Osteoblast (primary cell): ENCODE results near the gene AGMO. TPM values are rescaled to one million over a fixed set of nuclear protein-coding genes. Genes with fewer than 3 reads are reported as not detected.

Source experiments
- DNase-seq: peaks from one replicate; pipeline ENCODE4 v3.0.0; 2011; ENCODE audit warnings: low spot score, mixed read lengths; ENCODE audit not compliant: insufficient read length; ENCODE audit errors: missing footprints
- H2AFZ ChIP-seq: 2 replicates; pipeline ENCODE4 v1.6.0; 2011; ENCODE audit warnings: mild to moderate bottlenecking, low read length
- H3K27ac ChIP-seq: 2 replicates; pipeline ENCODE4 v1.5.1; 2011; ENCODE audit warnings: mild to moderate bottlenecking, low read depth, low read length, moderate library complexity
- H3K27me3 ChIP-seq: 2 replicates; pipeline ENCODE4 v1.6.0; 2012; ENCODE audit warnings: mild to moderate bottlenecking, control low read depth, inconsistent platforms, low read length, moderate library complexity; ENCODE audit not compliant: insufficient read depth
- H3K36me3 ChIP-seq: 2 replicates; pipeline ENCODE4 v1.5.1; 2011; ENCODE audit warnings: mild to moderate bottlenecking, low read length, control low read depth, moderate library complexity; ENCODE audit not compliant: insufficient read depth
- H3K4me1 ChIP-seq: 2 replicates; pipeline ENCODE4 v1.5.1; 2011; ENCODE audit warnings: mild to moderate bottlenecking, low read length, control low read depth, moderate library complexity; ENCODE audit not compliant: insufficient read depth
- H3K4me2 ChIP-seq: 2 replicates; pipeline ENCODE4 v1.6.0; 2011; ENCODE audit warnings: mild to moderate bottlenecking, low read length; ENCODE audit not compliant: insufficient read depth
- H3K4me3 ChIP-seq: fragments of 200-600 bp; sonication (generic); 3 replicates; pipeline ENCODE4 v1.5.1; 2012; ENCODE audit warnings: mild to moderate bottlenecking, low read length, inconsistent platforms; ENCODE audit not compliant: insufficient read depth
- H3K79me2 ChIP-seq: 2 replicates; pipeline ENCODE4 v1.6.0; 2012; ENCODE audit warnings: mild to moderate bottlenecking, low read length, control low read depth, inconsistent platforms; ENCODE audit not compliant: insufficient read depth
- H3K9me3 ChIP-seq: 2 replicates; pipeline ENCODE4 v1.5.1; 2011; ENCODE audit warnings: low read depth, low read length, control low read depth
- H4K20me1 ChIP-seq: 2 replicates; pipeline ENCODE4 v1.6.0; 2012; ENCODE audit warnings: mild to moderate bottlenecking, low read length, control low read depth; ENCODE audit not compliant: insufficient read depth
- CTCF ChIP-seq: IDR thresholded peaks from 2 replicates; pipeline ENCODE4 v1.5.1; 2011; ENCODE audit warnings: mild to moderate bottlenecking, low read depth, low read length, moderate library complexity; ENCODE audit errors: extremely low read depth
- total RNA-seq: library from RNA; depleted of rRNA; stranded (reverse); fragments of >200 nt; gene quantifications from 2 replicates; pipeline ENCODE4 v1.2.3, GENCODE V29; 2012

AGMO gene
- total RNA-seq, 1 donor, result under 0.01 TPM

GRCh38 chr7:15457990-15458955 lies 103.5 kb downstream of the AGMO start:
- Histone ChIP-seq H4K20me1 (no peaks in the 10 kb centered on the region), H3K27me3 (no peaks in the 10 kb centered on the region), H3K79me2 (no peaks in the 10 kb centered on the region), H3K4me1 (peaks cover 58% of the 10 kb centered on the region), H3K4me3 (no peak overlapping the region), H3K36me3 (no peaks in the 10 kb centered on the region), H3K9me3 (no peaks in the 10 kb centered on the region), H3K27ac (peak overlapping the region; percentile 43), H3K4me2 (peak overlapping the region; percentile 9), H2AFZ (no peak overlapping the region)
- DNase-seq, result no peak
- TF ChIP-seq CTCF, result no peak

GRCh38 chr7:15452670-15453069 lies 109.1 kb downstream of the AGMO start:
- Histone ChIP-seq H3K79me2 (no peaks in the 10 kb centered on the region), H2AFZ (no peak overlapping the region), H4K20me1 (no peaks in the 10 kb centered on the region), H3K4me2 (no peak overlapping the region), H3K36me3 (no peaks in the 10 kb centered on the region), H3K4me3 (no peak overlapping the region), H3K27me3 (no peaks in the 10 kb centered on the region), H3K9me3 (no peaks in the 10 kb centered on the region), H3K4me1 (peaks cover 14% of the 10 kb centered on the region), H3K27ac (no peak overlapping the region)
- no peak for TF ChIP-seq CTCF
- no peak for DNase-seq

- Histone ChIP-seq H3K27ac (no peak overlapping the region), H3K4me1 (no peaks in the 10 kb centered on the region), H3K36me3 (no peaks in the 10 kb centered on the region), H3K27me3 (no peaks in the 10 kb centered on the region), H3K4me2 (no peak overlapping the region), H2AFZ (no peak overlapping the region), H3K79me2 (no peaks in the 10 kb centered on the region), H3K4me3 (no peak overlapping the region), H4K20me1 (no peaks in the 10 kb centered on the region), H3K9me3 (no peaks in the 10 kb centered on the region)
- DNase-seq, result no peak
- no peak for TF ChIP-seq CTCF
Observed at GRCh38 chr7:15446722-15447121, 115.1 kb downstream of the AGMO start.

GRCh38 chr7:15446280-15446679 lies 115.5 kb downstream of the AGMO start:
- no peaks in the 10 kb centered on the region for H3K36me3 ChIP-seq
- H3K4me2 ChIP-seq, result no peak overlapping the region
- no peaks in the 10 kb centered on the region for H4K20me1 ChIP-seq
- no peaks in the 10 kb centered on the region for H3K79me2 ChIP-seq
- H3K4me1 ChIP-seq, result no peaks in the 10 kb centered on the region
- H3K4me3 ChIP-seq, result no peak overlapping the region
- no peaks in the 10 kb centered on the region for H3K27me3 ChIP-seq
- no peak for DNase-seq
- H3K9me3 ChIP-seq, result no peaks in the 10 kb centered on the region
- H3K27ac ChIP-seq, result no peak overlapping the region
- no peak for TF ChIP-seq CTCF
- H2AFZ ChIP-seq, result no peak overlapping the region
